ENCODE measurements around the gene ADAMTS6.

ADAMTS6 gene

DNA sequence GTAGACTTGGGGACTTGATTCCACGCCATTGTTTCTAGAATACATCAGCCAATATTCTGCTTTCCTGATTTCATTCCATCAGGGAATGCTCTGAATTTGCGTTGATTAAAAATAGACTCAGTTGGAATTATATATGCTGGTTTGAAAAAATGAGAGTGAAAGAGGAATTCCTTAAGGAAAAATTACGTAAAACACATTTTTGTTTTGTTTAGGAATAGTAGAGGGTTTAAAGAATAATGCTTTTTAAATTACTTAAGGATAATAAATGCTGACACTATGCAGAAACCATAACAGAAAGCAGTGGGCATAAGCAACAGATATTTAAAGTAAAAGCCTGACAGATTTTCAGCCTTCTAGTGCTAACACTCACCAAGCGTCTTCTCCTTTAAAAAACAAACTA, 235.0 kb downstream of the ADAMTS6 start:
- H3K27me3 ChIP-seq (ENCODE audit: control insufficient read depth in 1 of 2, insufficient read depth in 2 of 2, low read length in 2 of 2) = no peaks in the 10 kb centered on the region
- H3K27ac ChIP-seq (ENCODE audit: low read depth, low read length) = no peak overlapping the region
- H3K4me1 ChIP-seq (ENCODE audit: insufficient read depth, low read length) = peaks cover 15% of the 10 kb centered on the region

GRCh38 chr5:65244031-65244430, 237.7 kb downstream of the ADAMTS6 start:
- Histone ChIP-seq H3K27me3 (ENCODE audit: control insufficient read depth in 1 of 2, insufficient read depth in 2 of 2, low read length in 2 of 2) (no peaks in the 10 kb centered on the region), H3K9ac (ENCODE audit: low read length) (no peak overlapping the region), H3K4me1 (ENCODE audit: insufficient read depth, low read length) (peaks cover 9% of the 10 kb centered on the region), H3K27ac (ENCODE audit: low read depth, low read length) (no peak overlapping the region), H3K36me3 (ENCODE audit: insufficient read depth, low read length) (no peaks in the 10 kb centered on the region), H3K4me3 (ENCODE audit: low read depth in 1 of 2, low read length in 2 of 2) (no peak overlapping the region), H3K9me3 (ENCODE audit: low read length) (no peaks in the 10 kb centered on the region)

More for the DNA sequence above, 235.0 kb downstream of the ADAMTS6 start:
- Histone ChIP-seq H3K9me3 (ENCODE audit: low read length) (no peaks in the 10 kb centered on the region), H3K4me3 (ENCODE audit: low read depth in 1 of 2, low read length in 2 of 2) (no peak overlapping the region), H3K36me3 (ENCODE audit: insufficient read depth, low read length) (no peaks in the 10 kb centered on the region), H3K9ac (ENCODE audit: low read length) (no peak overlapping the region)

DNA sequence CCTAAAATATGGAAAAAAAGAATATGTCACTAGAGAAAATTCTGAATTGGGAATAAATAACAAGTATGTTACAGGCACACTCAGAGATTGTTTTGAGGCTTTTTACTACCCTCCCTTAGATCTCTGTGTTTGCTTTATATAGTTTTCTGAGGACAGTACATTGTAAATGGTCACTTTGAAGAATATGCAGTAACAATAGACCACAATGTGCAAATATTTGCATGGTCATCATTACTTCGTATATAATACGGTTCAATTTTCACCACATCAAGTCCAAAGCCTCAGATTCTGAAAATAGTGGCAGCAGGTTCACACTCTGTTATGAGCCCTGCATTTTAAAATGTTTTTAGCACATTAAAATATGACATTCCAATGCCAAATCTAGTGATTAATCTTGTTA, 238.6 kb downstream of the ADAMTS6 start:
- peaks cover 9% of the 10 kb centered on the region for H3K4me1 ChIP-seq (ENCODE audit: insufficient read depth, low read length)

GRCh38 chr5:65229841-65230240, 251.9 kb downstream of the ADAMTS6 start:
- Histone ChIP-seq H3K4me1 (ENCODE audit: insufficient read depth, low read length) (no peaks in the 10 kb centered on the region), H3K4me3 (ENCODE audit: low read depth in 1 of 2, low read length in 2 of 2) (no peak overlapping the region), H3K27me3 (ENCODE audit: control insufficient read depth in 1 of 2, insufficient read depth in 2 of 2, low read length in 2 of 2) (no peaks in the 10 kb centered on the region), H3K36me3 (ENCODE audit: insufficient read depth, low read length) (no peaks in the 10 kb centered on the region), H3K9me3 (ENCODE audit: low read length) (peaks cover 6% of the 10 kb centered on the region), H3K9ac (ENCODE audit: low read length) (no peak overlapping the region), H3K27ac (ENCODE audit: low read depth, low read length) (no peak overlapping the region)

More for the DNA sequence above, 238.6 kb downstream of the ADAMTS6 start:
- Histone ChIP-seq H3K27me3 (ENCODE audit: control insufficient read depth in 1 of 2, insufficient read depth in 2 of 2, low read length in 2 of 2) (no peaks in the 10 kb centered on the region), H3K9ac (ENCODE audit: low read length) (no peak overlapping the region), H3K36me3 (ENCODE audit: insufficient read depth, low read length) (no peaks in the 10 kb centered on the region), H3K9me3 (ENCODE audit: low read length) (no peaks in the 10 kb centered on the region), H3K27ac (ENCODE audit: low read depth, low read length) (no peak overlapping the region), H3K4me3 (ENCODE audit: low read depth in 1 of 2, low read length in 2 of 2) (no peak overlapping the region)

GRCh38 chr5:65213921-65214525, 267.7 kb downstream of the ADAMTS6 start:
- no peaks in the 10 kb centered on the region for H3K4me1 ChIP-seq (ENCODE audit: insufficient read depth, low read length)
- H3K27me3 ChIP-seq (ENCODE audit: control insufficient read depth in 1 of 2, insufficient read depth in 2 of 2, low read length in 2 of 2) = no peaks in the 10 kb centered on the region
- H3K9ac ChIP-seq (ENCODE audit: low read length) = no peak overlapping the region
- no peak overlapping the region for H3K27ac ChIP-seq (ENCODE audit: low read depth, low read length)
- H3K9me3 ChIP-seq (ENCODE audit: low read length) = no peaks in the 10 kb centered on the region
- no peak overlapping the region for H3K4me3 ChIP-seq (ENCODE audit: low read depth in 1 of 2, low read length in 2 of 2)
- no peaks in the 10 kb centered on the region for H3K36me3 ChIP-seq (ENCODE audit: insufficient read depth, low read length)

DNA sequence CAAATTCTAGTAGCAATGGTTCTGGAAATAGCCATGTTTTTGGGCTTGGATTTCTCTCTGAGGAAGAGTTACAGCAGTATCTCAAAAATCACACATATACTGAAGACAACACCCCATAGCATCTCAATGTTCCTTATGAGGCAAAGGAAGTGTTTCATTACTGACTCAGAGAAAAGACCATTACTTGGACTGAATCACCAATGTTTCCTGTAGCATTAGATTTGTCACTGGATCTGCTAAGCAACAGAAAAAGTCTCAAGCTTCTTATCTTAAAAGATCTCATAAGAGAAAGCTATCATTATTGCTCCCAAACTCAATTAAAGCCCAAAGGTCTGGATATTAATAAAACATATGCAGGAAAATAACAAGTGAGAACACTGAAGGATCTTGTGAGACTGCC, 272.4 kb downstream of the ADAMTS6 start:
- H3K27ac ChIP-seq (ENCODE audit: low read depth, low read length) = no peak overlapping the region

DNA sequence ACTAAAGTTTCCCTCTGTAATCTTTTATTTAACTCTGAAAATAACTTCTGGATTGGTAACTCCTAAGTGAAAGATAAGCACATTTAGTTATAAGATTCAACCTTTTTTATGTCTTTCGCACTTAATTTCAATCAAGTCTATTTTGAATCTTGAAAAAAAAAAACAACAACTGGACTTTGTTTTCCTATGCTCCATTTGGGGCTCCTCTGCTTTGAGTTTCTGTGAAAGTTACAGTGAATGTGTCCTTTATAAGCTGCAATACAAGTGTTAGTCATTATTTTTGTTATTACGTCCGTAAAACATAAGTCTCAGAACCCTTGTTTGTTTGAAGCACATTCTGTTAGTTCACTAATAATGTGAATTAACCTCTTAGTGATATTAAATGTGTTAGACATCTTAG, 276.8 kb downstream of the ADAMTS6 start:
- H3K27ac ChIP-seq (ENCODE audit: low read depth, low read length) = no peak overlapping the region

More for the DNA sequence above, 272.4 kb downstream of the ADAMTS6 start:
- Histone ChIP-seq H3K9me3 (ENCODE audit: low read length) (no peaks in the 10 kb centered on the region), H3K4me3 (ENCODE audit: low read depth in 1 of 2, low read length in 2 of 2) (no peak overlapping the region), H3K4me1 (ENCODE audit: insufficient read depth, low read length) (no peaks in the 10 kb centered on the region), H3K36me3 (ENCODE audit: insufficient read depth, low read length) (no peaks in the 10 kb centered on the region), H3K9ac (ENCODE audit: low read length) (no peak overlapping the region), H3K27me3 (ENCODE audit: control insufficient read depth in 1 of 2, insufficient read depth in 2 of 2, low read length in 2 of 2) (no peaks in the 10 kb centered on the region)

DNA sequence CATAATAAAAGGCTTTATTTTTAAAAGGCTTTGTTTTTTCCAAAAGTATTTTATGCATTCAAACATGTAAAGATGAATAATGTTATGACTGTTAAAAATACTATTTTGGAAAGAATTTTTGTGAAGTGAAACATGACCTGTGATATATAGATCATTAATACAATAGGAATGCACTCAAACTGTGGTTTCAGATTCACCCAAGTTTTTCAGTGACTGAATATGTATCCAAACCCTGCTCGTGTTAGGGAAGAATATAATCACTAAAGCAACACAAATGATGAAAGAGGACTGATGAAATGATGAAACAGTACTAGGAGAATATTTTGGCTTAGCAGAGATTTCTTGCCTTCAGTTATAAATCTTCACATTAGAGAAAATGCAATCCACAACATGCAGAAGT, 278.0 kb downstream of the ADAMTS6 start:
- Histone ChIP-seq H3K4me1 (ENCODE audit: insufficient read depth, low read length) (no peaks in the 10 kb centered on the region), H3K9ac (ENCODE audit: low read length) (no peak overlapping the region), H3K36me3 (ENCODE audit: insufficient read depth, low read length) (no peaks in the 10 kb centered on the region), H3K9me3 (ENCODE audit: low read length) (no peaks in the 10 kb centered on the region), H3K4me3 (ENCODE audit: low read depth in 1 of 2, low read length in 2 of 2) (no peak overlapping the region), H3K27me3 (ENCODE audit: control insufficient read depth in 1 of 2, insufficient read depth in 2 of 2, low read length in 2 of 2) (no peaks in the 10 kb centered on the region), H3K27ac (ENCODE audit: low read depth, low read length) (no peak overlapping the region)

More for the DNA sequence above, 276.8 kb downstream of the ADAMTS6 start:
- no peak overlapping the region for H3K4me3 ChIP-seq (ENCODE audit: low read depth in 1 of 2, low read length in 2 of 2)
- H3K9me3 ChIP-seq (ENCODE audit: low read length) = no peaks in the 10 kb centered on the region
- H3K9ac ChIP-seq (ENCODE audit: low read length) = no peak overlapping the region
- H3K36me3 ChIP-seq (ENCODE audit: insufficient read depth, low read length) = no peaks in the 10 kb centered on the region
- H3K4me1 ChIP-seq (ENCODE audit: insufficient read depth, low read length) = no peaks in the 10 kb centered on the region
- H3K27me3 ChIP-seq (ENCODE audit: control insufficient read depth in 1 of 2, insufficient read depth in 2 of 2, low read length in 2 of 2) = no peaks in the 10 kb centered on the region

GRCh38 chr5:65199993-65200675, 281.6 kb downstream of the ADAMTS6 start:
- Histone ChIP-seq H3K27me3 (ENCODE audit: control insufficient read depth in 1 of 2, insufficient read depth in 2 of 2, low read length in 2 of 2) (no peaks in the 10 kb centered on the region), H3K4me3 (ENCODE audit: low read depth in 1 of 2, low read length in 2 of 2) (no peak overlapping the region), H3K36me3 (ENCODE audit: insufficient read depth, low read length) (no peaks in the 10 kb centered on the region), H3K4me1 (ENCODE audit: insufficient read depth, low read length) (no peaks in the 10 kb centered on the region), H3K9me3 (ENCODE audit: low read length) (no peaks in the 10 kb centered on the region), H3K27ac (ENCODE audit: low read depth, low read length) (no peak overlapping the region), H3K9ac (ENCODE audit: low read length) (no peak overlapping the region)

DNA sequence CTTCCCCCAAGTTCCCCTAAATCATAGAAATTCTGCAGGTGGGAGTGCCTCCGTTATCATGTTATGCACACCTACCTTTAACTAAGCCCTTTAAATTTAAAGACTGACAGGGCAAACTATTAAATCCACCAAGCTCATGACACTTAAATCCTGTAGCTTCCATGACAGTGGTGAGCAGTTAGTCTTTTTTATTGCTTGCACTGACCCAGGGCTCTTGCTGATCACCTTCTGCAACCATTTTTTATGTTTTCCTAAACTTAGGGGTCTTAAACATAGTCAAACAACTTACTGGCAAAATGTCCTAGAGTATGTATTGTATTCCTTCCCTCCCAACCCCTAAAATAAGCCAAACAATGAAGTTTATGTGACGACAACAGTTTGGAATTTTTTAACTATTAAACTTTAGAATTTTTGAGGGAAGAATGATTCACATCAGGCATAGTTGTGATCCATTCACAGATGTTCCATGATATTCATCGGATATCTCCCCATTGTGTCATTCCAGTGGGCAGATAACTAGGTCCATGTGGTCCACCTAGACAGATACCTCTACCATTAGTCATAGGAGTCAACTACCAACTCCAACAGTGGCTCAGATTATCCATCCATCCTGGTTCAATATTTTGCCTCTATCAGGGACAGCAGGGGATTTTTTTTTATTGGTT, 283.1 kb downstream of the ADAMTS6 start:
- Histone ChIP-seq H3K36me3 (ENCODE audit: insufficient read depth, low read length) (no peaks in the 10 kb centered on the region), H3K9ac (ENCODE audit: low read length) (no peak overlapping the region), H3K4me3 (ENCODE audit: low read depth in 1 of 2, low read length in 2 of 2) (no peak overlapping the region), H3K27ac (ENCODE audit: low read depth, low read length) (no peak overlapping the region), H3K4me1 (ENCODE audit: insufficient read depth, low read length) (no peaks in the 10 kb centered on the region), H3K9me3 (ENCODE audit: low read length) (no peaks in the 10 kb centered on the region), H3K27me3 (ENCODE audit: control insufficient read depth in 1 of 2, insufficient read depth in 2 of 2, low read length in 2 of 2) (no peaks in the 10 kb centered on the region)

- Histone ChIP-seq H3K27me3 (ENCODE audit: control insufficient read depth in 1 of 2, insufficient read depth in 2 of 2, low read length in 2 of 2) (no peaks in the 10 kb centered on the region), H3K9me3 (ENCODE audit: low read length) (no peaks in the 10 kb centered on the region), H3K4me1 (ENCODE audit: insufficient read depth, low read length) (no peaks in the 10 kb centered on the region), H3K27ac (ENCODE audit: low read depth, low read length) (no peak overlapping the region), H3K9ac (ENCODE audit: low read length) (no peak overlapping the region), H3K36me3 (ENCODE audit: insufficient read depth, low read length) (no peaks in the 10 kb centered on the region), H3K4me3 (ENCODE audit: low read depth in 1 of 2, low read length in 2 of 2) (no peak overlapping the region)
Measured at GRCh38 chr5:65197531-65198455, 283.9 kb downstream of the ADAMTS6 start.
